ENCODE data around the gene SLC12A9.

The SLC12A9 gene

DNA sequence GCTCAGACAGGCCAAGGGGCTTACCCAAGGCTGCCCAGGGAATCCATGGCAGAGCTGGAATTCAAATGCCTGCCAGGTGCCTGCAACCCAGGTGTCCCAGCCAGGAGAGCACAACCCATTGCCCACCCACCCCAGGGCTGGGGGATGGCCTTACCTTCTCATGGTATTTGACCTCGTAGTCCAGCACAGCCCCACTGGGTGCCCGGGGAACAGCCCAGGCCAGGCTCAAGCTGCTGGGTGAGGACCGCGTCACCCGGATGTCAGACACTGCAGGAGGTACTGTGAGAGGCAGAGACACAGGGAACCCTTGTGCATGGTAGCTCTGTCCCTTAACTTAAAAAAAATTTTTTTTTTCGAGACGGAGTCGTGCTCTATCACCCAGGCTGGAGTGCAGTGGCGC lies 34.1 kb upstream of the SLC12A9 start:
- POLR2A ChIA-PET: interaction anchor here (0.5 to 1.6 kb wide), 3 partner anchors 9 to 112 kb away, joined by 3 to 5 read pairs (median 3); partner anchors contain the start of genes EPHB4 and POP7

DNA sequence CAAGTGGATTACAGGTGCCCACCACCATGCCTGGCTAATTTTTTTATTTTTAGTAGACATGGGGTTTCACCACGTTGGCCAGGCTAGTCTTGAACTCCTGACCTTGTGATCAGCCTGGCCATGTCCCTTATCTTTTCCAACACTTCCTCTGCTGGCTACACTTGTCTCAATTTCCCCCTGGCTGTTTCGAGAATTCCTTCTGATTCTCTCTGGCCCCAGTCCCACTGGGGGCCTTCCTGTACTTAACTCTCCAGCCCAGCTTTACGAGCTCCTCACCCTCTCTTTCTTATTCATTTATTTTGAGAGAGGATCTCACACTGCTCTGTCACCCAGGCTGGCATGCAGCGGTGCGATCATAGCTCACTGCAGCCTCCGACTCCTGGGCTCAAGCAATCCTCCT lies 33.7 kb upstream of the SLC12A9 start:
- no peaks in the 10 kb centered on the region for H3K4me1 ChIP-seq (ENCODE audit: control insufficient read depth, insufficient read depth, low read length)
- H3K9me3 ChIP-seq (ENCODE audit: control insufficient read depth, insufficient read depth, low read depth, low read length): no peaks in the 10 kb centered on the region
- peaks cover 55 to 78% of the 10 kb centered on the region in 2 experiments for H3K36me3 ChIP-seq (ENCODE audit: control insufficient read depth in 2 of 2, insufficient read depth in 1 of 2, low read length in 2 of 2)
- H3K27ac ChIP-seq (ENCODE audit: extremely low read depth, low read depth, low read length): no peak overlapping the region
- ChIA-PET CTCF (interaction anchor here (0.5 to 0.8 kb wide), 2 partner anchors 15 to 33 kb away, joined by 4 to 5 read pairs; no protein-coding TSS in a partner anchor), POLR2A (interaction anchor here (0.5 to 1.6 kb wide), 3 partner anchors 9 to 113 kb away, joined by 3 to 5 read pairs (median 3); partner anchors contain the start of genes EPHB4 and POP7)
- no peak overlapping the region for H3K4me3 ChIP-seq (ENCODE audit: low read depth, low read length)
- TF ChIP-seq, protein P1, sequence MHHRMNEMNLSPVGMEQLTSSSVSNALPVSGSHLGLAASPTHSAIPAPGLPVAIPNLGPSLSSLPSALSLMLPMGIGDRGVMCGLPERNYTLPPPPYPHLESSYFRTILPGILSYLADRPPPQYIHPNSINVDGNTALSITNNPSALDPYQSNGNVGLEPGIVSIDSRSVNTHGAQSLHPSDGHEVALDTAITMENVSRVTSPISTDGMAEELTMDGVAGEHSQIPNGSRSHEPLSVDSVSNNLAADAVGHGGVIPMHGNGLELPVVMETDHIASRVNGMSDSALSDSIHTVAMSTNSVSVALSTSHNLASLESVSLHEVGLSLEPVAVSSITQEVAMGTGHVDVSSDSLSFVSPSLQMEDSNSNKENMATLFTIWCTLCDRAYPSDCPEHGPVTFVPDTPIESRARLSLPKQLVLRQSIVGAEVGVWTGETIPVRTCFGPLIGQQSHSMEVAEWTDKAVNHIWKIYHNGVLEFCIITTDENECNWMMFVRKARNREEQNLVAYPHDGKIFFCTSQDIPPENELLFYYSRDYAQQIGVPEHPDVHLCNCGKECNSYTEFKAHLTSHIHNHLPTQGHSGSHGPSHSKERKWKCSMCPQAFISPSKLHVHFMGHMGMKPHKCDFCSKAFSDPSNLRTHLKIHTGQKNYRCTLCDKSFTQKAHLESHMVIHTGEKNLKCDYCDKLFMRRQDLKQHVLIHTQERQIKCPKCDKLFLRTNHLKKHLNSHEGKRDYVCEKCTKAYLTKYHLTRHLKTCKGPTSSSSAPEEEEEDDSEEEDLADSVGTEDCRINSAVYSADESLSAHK (tag by site-specific recombination; IDR thresholded peaks at IDR 0.05): peak; percentile 82
- TF ChIP-seq ZNF561 (tag by site-specific recombination; IDR thresholded peaks at IDR 0.05; ENCODE audit: borderline replicate concordance): no peak

More for the DNA sequence above, 34.1 kb upstream of the SLC12A9 start:
- no peak for TF ChIP-seq ZNF529 (tag by site-specific recombination; IDR thresholded peaks at IDR 0.05; ENCODE audit: insufficient replicate concordance)
- no peak for TF ChIP-seq ZNF776 (tag by site-specific recombination; IDR thresholded peaks at IDR 0.05; ENCODE audit: borderline replicate concordance)
- TF ChIP-seq ZNF266 (tag by site-specific recombination; IDR thresholded peaks at IDR 0.05; ENCODE audit: low read depth): no peak
- no peak for TF ChIP-seq ZEB2 (tag by site-specific recombination; IDR thresholded peaks at IDR 0.05)
- no peak for TF ChIP-seq ZBTB7A (tag by site-specific recombination; IDR thresholded peaks at IDR 0.05; ENCODE audit: low read depth)
- TF ChIP-seq, protein P2, sequence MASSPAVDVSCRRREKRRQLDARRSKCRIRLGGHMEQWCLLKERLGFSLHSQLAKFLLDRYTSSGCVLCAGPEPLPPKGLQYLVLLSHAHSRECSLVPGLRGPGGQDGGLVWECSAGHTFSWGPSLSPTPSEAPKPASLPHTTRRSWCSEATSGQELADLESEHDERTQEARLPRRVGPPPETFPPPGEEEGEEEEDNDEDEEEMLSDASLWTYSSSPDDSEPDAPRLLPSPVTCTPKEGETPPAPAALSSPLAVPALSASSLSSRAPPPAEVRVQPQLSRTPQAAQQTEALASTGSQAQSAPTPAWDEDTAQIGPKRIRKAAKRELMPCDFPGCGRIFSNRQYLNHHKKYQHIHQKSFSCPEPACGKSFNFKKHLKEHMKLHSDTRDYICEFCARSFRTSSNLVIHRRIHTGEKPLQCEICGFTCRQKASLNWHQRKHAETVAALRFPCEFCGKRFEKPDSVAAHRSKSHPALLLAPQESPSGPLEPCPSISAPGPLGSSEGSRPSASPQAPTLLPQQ (tag by site-specific recombination; IDR thresholded peaks at IDR 0.05): no peak
- no peak for TF ChIP-seq ZNF174 (tag by site-specific recombination; IDR thresholded peaks at IDR 0.05)
- no peak for TF ChIP-seq MZF1 (tag by site-specific recombination; IDR thresholded peaks at IDR 0.05; ENCODE audit: borderline replicate concordance)
- TF ChIP-seq ZNF140 (tag by site-specific recombination; IDR thresholded peaks at IDR 0.05): no peak
- no peak for TF ChIP-seq GFI1B (tag by site-specific recombination; IDR thresholded peaks at IDR 0.05)
- no peak for TF ChIP-seq ZFP37 (tag by site-specific recombination; IDR thresholded peaks at IDR 0.05)
- TF ChIP-seq, protein P3, sequence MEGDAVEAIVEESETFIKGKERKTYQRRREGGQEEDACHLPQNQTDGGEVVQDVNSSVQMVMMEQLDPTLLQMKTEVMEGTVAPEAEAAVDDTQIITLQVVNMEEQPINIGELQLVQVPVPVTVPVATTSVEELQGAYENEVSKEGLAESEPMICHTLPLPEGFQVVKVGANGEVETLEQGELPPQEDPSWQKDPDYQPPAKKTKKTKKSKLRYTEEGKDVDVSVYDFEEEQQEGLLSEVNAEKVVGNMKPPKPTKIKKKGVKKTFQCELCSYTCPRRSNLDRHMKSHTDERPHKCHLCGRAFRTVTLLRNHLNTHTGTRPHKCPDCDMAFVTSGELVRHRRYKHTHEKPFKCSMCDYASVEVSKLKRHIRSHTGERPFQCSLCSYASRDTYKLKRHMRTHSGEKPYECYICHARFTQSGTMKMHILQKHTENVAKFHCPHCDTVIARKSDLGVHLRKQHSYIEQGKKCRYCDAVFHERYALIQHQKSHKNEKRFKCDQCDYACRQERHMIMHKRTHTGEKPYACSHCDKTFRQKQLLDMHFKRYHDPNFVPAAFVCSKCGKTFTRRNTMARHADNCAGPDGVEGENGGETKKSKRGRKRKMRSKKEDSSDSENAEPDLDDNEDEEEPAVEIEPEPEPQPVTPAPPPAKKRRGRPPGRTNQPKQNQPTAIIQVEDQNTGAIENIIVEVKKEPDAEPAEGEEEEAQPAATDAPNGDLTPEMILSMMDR (tag by site-specific recombination; IDR thresholded peaks at IDR 0.05): no peak
- no peak for TF ChIP-seq SP3 (tag by site-specific recombination; IDR thresholded peaks at IDR 0.05)
- TF ChIP-seq ZNF677 (tag by site-specific recombination; IDR thresholded peaks at IDR 0.05): no peak
- TF ChIP-seq, protein P4, sequence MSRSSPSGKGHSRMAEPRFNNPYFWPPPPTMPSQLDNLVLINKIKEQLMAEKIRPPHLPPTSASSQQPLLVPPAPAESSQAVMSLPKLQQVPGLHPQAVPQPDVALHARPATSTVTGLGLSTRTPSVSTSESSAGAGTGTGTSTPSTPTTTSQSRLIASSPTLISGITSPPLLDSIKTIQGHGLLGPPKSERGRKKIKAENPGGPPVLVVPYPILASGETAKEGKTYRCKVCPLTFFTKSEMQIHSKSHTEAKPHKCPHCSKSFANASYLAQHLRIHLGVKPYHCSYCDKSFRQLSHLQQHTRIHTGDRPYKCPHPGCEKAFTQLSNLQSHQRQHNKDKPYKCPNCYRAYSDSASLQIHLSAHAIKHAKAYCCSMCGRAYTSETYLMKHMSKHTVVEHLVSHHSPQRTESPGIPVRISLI (tag by site-specific recombination; IDR thresholded peaks at IDR 0.05): no peak
- TF ChIP-seq ZNF2 (tag by site-specific recombination; IDR thresholded peaks at IDR 0.05): no peak
- TF ChIP-seq, protein P5, sequence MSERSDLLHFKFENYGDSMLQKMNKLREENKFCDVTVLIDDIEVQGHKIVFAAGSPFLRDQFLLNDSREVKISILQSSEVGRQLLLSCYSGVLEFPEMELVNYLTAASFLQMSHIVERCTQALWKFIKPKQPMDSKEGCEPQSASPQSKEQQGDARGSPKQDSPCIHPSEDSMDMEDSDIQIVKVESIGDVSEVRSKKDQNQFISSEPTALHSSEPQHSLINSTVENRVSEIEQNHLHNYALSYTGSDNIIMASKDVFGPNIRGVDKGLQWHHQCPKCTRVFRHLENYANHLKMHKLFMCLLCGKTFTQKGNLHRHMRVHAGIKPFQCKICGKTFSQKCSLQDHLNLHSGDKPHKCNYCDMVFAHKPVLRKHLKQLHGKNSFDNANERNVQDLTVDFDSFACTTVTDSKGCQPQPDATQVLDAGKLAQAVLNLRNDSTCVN (tag by site-specific recombination; optimal IDR thresholded peaks at IDR 0.05): no peak
- no peak for TF ChIP-seq ZNF157 (tag by site-specific recombination; IDR thresholded peaks at IDR 0.05)
- TF ChIP-seq KLF7 (tag by site-specific recombination; IDR thresholded peaks at IDR 0.05; ENCODE audit: borderline replicate concordance): no peak
- TF ChIP-seq ZFP41 (tag by site-specific recombination; IDR thresholded peaks at IDR 0.05; ENCODE audit: borderline replicate concordance): no peak
- CTCF ChIA-PET: interaction anchor here (0.6 to 0.8 kb wide), 2 partner anchors 15 to 33 kb away, joined by 4 to 5 read pairs; no protein-coding TSS in a partner anchor
- Histone ChIP-seq H3K27ac (ENCODE audit: extremely low read depth, low read depth, low read length) (no peak overlapping the region), H3K4me3 (ENCODE audit: low read depth, low read length) (no peak overlapping the region), H3K36me3 (ENCODE audit: control insufficient read depth in 2 of 2, insufficient read depth in 1 of 2, low read length in 2 of 2) (peaks cover 58 to 78% of the 10 kb centered on the region in 2 experiments), H3K4me1 (ENCODE audit: control insufficient read depth, insufficient read depth, low read length) (no peaks in the 10 kb centered on the region), H3K9me3 (ENCODE audit: control insufficient read depth, insufficient read depth, low read depth, low read length) (no peaks in the 10 kb centered on the region)
